GM23338 (cell line): Measurements from ENCODE around the gene EVI2B. TPM values are rescaled to one million over a fixed set of nuclear protein-coding genes. Genes with fewer than 3 reads are reported as not detected.

ENCODE experiments used
- ATAC-seq: fragments of 200-7000 bp; cut with Tn5 transposase; 3 replicates; pipeline ENCODE4 v1.9.1; 2020
- DNase-seq: peaks from one replicate; pipeline ENCODE4 v3.0.0-alpha.2; 2015; ENCODE audit warnings: low spot score
- H2AFZ ChIP-seq: fragments of 200-600 bp; sonication (generic); 2 replicates; pipeline ENCODE4 v1.8.0; 2016; ENCODE audit warnings: antibody characterized with exemption, mild to moderate bottlenecking, moderate library complexity
- H3F3A ChIP-seq: fragments of 200-600 bp; sonication (generic); replicated peaks from 2 replicates; pipeline ENCODE4 v1.8.0; 2017; ENCODE audit warnings: antibody characterized with exemption, mixed run types, low read depth
- H3K27ac ChIP-seq: fragments of 200-600 bp; sonication (generic); 2 replicates; pipeline ENCODE4 v1.6.1; 2016; ENCODE audit warnings: low read depth
- H3K27me3 ChIP-seq: fragments of 200-600 bp; sonication (generic); 2 replicates; pipeline ENCODE4 v1.8.0; 2016; ENCODE audit warnings: mild to moderate bottlenecking, mixed run types, moderate library complexity; ENCODE audit not compliant: insufficient read depth
- H3K36me3 ChIP-seq: fragments of 200-600 bp; sonication (generic); 2 replicates; pipeline ENCODE4 v1.8.0; 2016; ENCODE audit warnings: mild to moderate bottlenecking; ENCODE audit not compliant: insufficient read depth
- H3K4me1 ChIP-seq: fragments of 200-600 bp; sonication (generic); 2 replicates; pipeline ENCODE4 v1.8.0; 2016; ENCODE audit warnings: mild to moderate bottlenecking, moderate library complexity; ENCODE audit not compliant: insufficient read depth
- H3K4me2 ChIP-seq: fragments of 200-600 bp; sonication (generic); 2 replicates; pipeline ENCODE4 v1.7.1; 2017; ENCODE audit warnings: mixed run types
- H3K4me3 ChIP-seq: fragments of 200-600 bp; sonication (generic); 2 replicates; pipeline ENCODE4 v1.6.1; 2016; ENCODE audit warnings: mixed run types
- H3K79me2 ChIP-seq: fragments of 200-600 bp; sonication (generic); replicated peaks from 2 replicates; pipeline ENCODE4 v1.8.0; 2017; ENCODE audit warnings: mild to moderate bottlenecking; ENCODE audit not compliant: insufficient read depth
- H3K9me2 ChIP-seq: fragments of 200-600 bp; sonication (generic); 2 replicates; pipeline ENCODE4 v1.8.0; 2017; ENCODE audit not compliant: insufficient read depth
- H4K20me1 ChIP-seq: fragments of 200-600 bp; sonication (generic); replicated peaks from 2 replicates; pipeline ENCODE4 v1.8.0; 2017; ENCODE audit warnings: mild to moderate bottlenecking; ENCODE audit not compliant: insufficient read depth
- H3K27ac Mint-ChIP-seq: 2 replicates; pipeline ENCODE4 v1.8.0; 2020; ENCODE audit warnings: inconsistent platforms, mild to moderate bottlenecking, moderate library complexity, mixed read lengths
- H3K27me3 Mint-ChIP-seq: 3 replicates; pipeline ENCODE4 v1.8.0; 2022; ENCODE audit warnings: low read depth, mild to moderate bottlenecking, moderate library complexity, mixed read lengths, inconsistent platforms; ENCODE audit not compliant: insufficient read depth, poor library complexity
- H3K36me3 Mint-ChIP-seq: 3 replicates; pipeline ENCODE4 v1.8.0; 2021; ENCODE audit warnings: low read depth, mild to moderate bottlenecking, inconsistent platforms, moderate library complexity, mixed read lengths
- H3K4me1 Mint-ChIP-seq: 3 replicates; pipeline ENCODE4 v1.8.0; 2020; ENCODE audit warnings: mild to moderate bottlenecking, inconsistent platforms, mixed read lengths
- H3K4me3 Mint-ChIP-seq: 3 replicates; pipeline ENCODE4 v1.8.0; 2021; ENCODE audit warnings: moderate library complexity, mild to moderate bottlenecking, inconsistent platforms, mixed read lengths
- H3K9me3 Mint-ChIP-seq: 3 replicates; pipeline ENCODE4 v1.8.0; 2020; ENCODE audit warnings: moderate library complexity, mild to moderate bottlenecking, inconsistent platforms, mixed read lengths
- CREB1 ChIP-seq: fragments of 250-450 bp; sonication (Bioruptor Pico); IDR thresholded peaks from 2 replicates; pipeline ENCODE4 v1.5.0; 2020; ENCODE audit warnings: low read depth, mild to moderate bottlenecking, moderate library complexity
- CTCF ChIP-seq, 2 experiments: fragments of 200-600 bp in 1 of 2; sonication (generic) in 1 of 2; conservative IDR thresholded peaks; 2 replicates each; pipeline versions ENCODE4 v1.5.1 to v1.6.1; 2016 to 2017; ENCODE audit warnings: antibody characterized with exemption in 2 of 2, low read depth in 2 of 2, mild to moderate bottlenecking in 2 of 2, moderate library complexity in 1 of 2
- ETS1 ChIP-seq: IDR thresholded peaks from 2 replicates; pipeline ENCODE4 v1.6.1; 2016; ENCODE audit warnings: antibody characterized with exemption
- EZH2 ChIP-seq: fragments of 200-600 bp; sonication (generic); IDR thresholded peaks from one replicate; pipeline ENCODE4 v1.8.0; 2017; ENCODE audit warnings: antibody characterized with exemption, mild to moderate bottlenecking, low read depth; ENCODE audit not compliant: unreplicated experiment
- EZH2phosphoT487 ChIP-seq: fragments of 200-600 bp; sonication (generic); IDR thresholded peaks from one replicate; pipeline ENCODE4 v1.8.1; 2018; ENCODE audit warnings: antibody characterized with exemption; ENCODE audit not compliant: unreplicated experiment
- JUNB ChIP-seq: IDR thresholded peaks from one replicate; pipeline ENCODE4 v1.6.1; 2016; ENCODE audit warnings: antibody characterized with exemption; ENCODE audit not compliant: unreplicated experiment
- NANOG ChIP-seq: IDR thresholded peaks from 2 replicates; pipeline ENCODE4 v1.6.1; 2016; ENCODE audit warnings: antibody characterized with exemption, borderline replicate concordance
- POLR2AphosphoS5 ChIP-seq: IDR thresholded peaks from 2 replicates; pipeline ENCODE4 v1.6.1; 2016; ENCODE audit warnings: antibody characterized with exemption, low read depth
- REST ChIP-seq: IDR thresholded peaks from one replicate; pipeline ENCODE4 v1.6.1; 2018; ENCODE audit warnings: antibody characterized with exemption; ENCODE audit not compliant: unreplicated experiment
- STAT1 ChIP-seq: IDR thresholded peaks from one replicate; pipeline ENCODE4 v1.6.1; 2016; ENCODE audit warnings: antibody characterized with exemption; ENCODE audit not compliant: unreplicated experiment
- ZNF114 ChIP-seq: fragments of 250-450 bp; sonication (Bioruptor Pico); IDR thresholded peaks from 2 replicates; pipeline ENCODE4 v1.5.0; 2020; ENCODE audit warnings: mild to moderate bottlenecking, moderate library complexity
- ZNF331 ChIP-seq: fragments of 250-450 bp; sonication (Bioruptor Pico); IDR thresholded peaks from 2 replicates; pipeline ENCODE4 v1.5.0; 2020; ENCODE audit warnings: low read depth, mild to moderate bottlenecking, moderate library complexity
- ZNF462 ChIP-seq: fragments of 250-450 bp; sonication (Bioruptor Pico); IDR thresholded peaks from 2 replicates; pipeline ENCODE4 v1.5.0; 2020; ENCODE audit warnings: mild to moderate bottlenecking, moderate library complexity
- long read RNA-seq: library from polyadenylated mRNA; unstranded; transcript quantifications from one replicate; pipeline ENCODE4 v2.0.0, GENCODE V29; 2020; ENCODE audit not compliant: unreplicated experiment
- polyA plus RNA-seq: library from polyadenylated mRNA; unstranded; fragments of >200 nt; fragmentation: Nextera tagmentation; extraction: Ambion mirVana; gene quantifications from 2 replicates; pipeline ENCODE4 v1.2.1, GENCODE V29; 2016
- total RNA-seq: library from RNA; depleted of rRNA; stranded (reverse); fragments of >200 nt; shearing (Covaris generic); gene quantifications from 2 replicates; pipeline ENCODE4 v1.2.3, GENCODE V29; 2014; rRNA removed

Gene EVI2B
- total RNA-seq (not detected in 2 replicates), polyA plus RNA-seq (0.18 TPM in 1 of 2 replicates, not detected in the other)
- long read RNA-seq = 0 reads

- Histone ChIP-seq H3K4me1 (peaks cover 20% of the 10 kb centered on the region; the same call in 1 of the 2 replicates), H3K36me3 (no peaks in the 10 kb centered on the region), H3K4me2 (no peak within 1 kb of the TSS), H2AFZ (no peak within 1 kb of the TSS), H3K27me3 (no peaks in the 10 kb centered on the region), H3K9me2 (no peaks in the 10 kb centered on the region), H3K79me2 (no peaks in the 10 kb centered on the region), H4K20me1 (no peaks in the 10 kb centered on the region), H3K4me3 (no peak within 1 kb of the TSS), H3K27ac (no peak within 1 kb of the TSS), H3F3A (no peaks in the 10 kb centered on the region)
- H3K36me3 Mint-ChIP-seq = no peaks in the 10 kb centered on the region
- peaks cover 21% of the 10 kb centered on the region for H3K4me1 Mint-ChIP-seq
- H3K27me3 Mint-ChIP-seq = no peaks in the 10 kb centered on the region
- H3K9me3 Mint-ChIP-seq = no peaks in the 10 kb centered on the region
- H3K4me3 Mint-ChIP-seq = no peak within 1 kb of the TSS
- no peak within 1 kb of the TSS for H3K27ac Mint-ChIP-seq
- DNase-seq (no peak), ATAC-seq (no peak)
- TF ChIP-seq JUNB = no peak
- TF ChIP-seq CREB1 (CRISPR knock-in tag) = no peak
- TF ChIP-seq STAT1 = no peak
- no peak for TF ChIP-seq ZNF331 (CRISPR knock-in tag)
- TF ChIP-seq ZNF114 (CRISPR knock-in tag) = no peak
- TF ChIP-seq NANOG = no peak
- no peak for TF ChIP-seq EZH2phosphoT487
- no peak for TF ChIP-seq REST
- no peak for TF ChIP-seq POLR2AphosphoS5
- TF ChIP-seq ZNF462 (CRISPR knock-in tag) = no peak
- TF ChIP-seq EZH2 = no peak
- TF ChIP-seq ETS1 = no peak
- no peak for TF ChIP-seq CTCF (conservative IDR thresholded peaks at IDR 0.05; ENCODE audit: low read depth in 2 of 2)
These were observed at the start of gene EVI2B for GRCh38 chr17:31313982-31314781. Gene EVI2B, minus strand, starts transcription at chr17:31314054. Its CDS starts 8,445 bp downstream, at chr17:31305609.
